ENCODE data around the gene RCOR1.
"Not testable (repeated sequence)": the region's sequence is repeated elsewhere in the genome, so short reads cannot be mapped to it uniquely, and the experiment has no call there.

The RCOR1 gene

GRCh38 chr14:102616318-102616717 lies 23.9 kb downstream of the RCOR1 start:
- no peak for DNase-seq (ENCODE audit: low read depth, low spot score)
- no peak overlapping the region for H3K4me3 ChIP-seq (ENCODE audit: low read depth, low read length)
- ChIA-PET CTCF (interaction anchor here (1.0 to 3.9 kb wide), 4 partner anchors 10 to 92 kb away, joined by 3 to 30 read pairs (median 5); no protein-coding TSS in a partner anchor), POLR2A (no interaction called here)
- TF ChIP-seq CTCF (IDR thresholded peaks at IDR 0.05; ENCODE audit: insufficient read depth, low read length, missing control alignments): no peak

GRCh38 chr14:102616799-102617198 lies 24.4 kb downstream of the RCOR1 start:
- POLR2A ChIA-PET: no interaction called here
- CTCF ChIA-PET: interaction anchor here (2.5 to 3.9 kb wide), 2 partner anchors 22 to 93 kb away, joined by 7 to 30 read pairs; no protein-coding TSS in a partner anchor
- no peak for TF ChIP-seq CTCF (IDR thresholded peaks at IDR 0.05; ENCODE audit: insufficient read depth, low read length, missing control alignments)
- no peak overlapping the region for H3K4me3 ChIP-seq (ENCODE audit: low read depth, low read length)
- DNase-seq (ENCODE audit: low read depth, low spot score): no peak

GRCh38 chr14:102619012-102619411 lies 26.6 kb downstream of the RCOR1 start:
- CTCF ChIA-PET: interaction anchor here (1.3 kb wide), 1 partner anchor 25 kb away, joined by 6 read pairs; no protein-coding TSS in a partner anchor
- DNase-seq (ENCODE audit: low read depth, low spot score); POLR2A ChIA-PET; H3K4me3 ChIP-seq (ENCODE audit: low read depth, low read length): not testable (repeated sequence)

GRCh38 chr14:102620413-102620812 lies 28.0 kb downstream of the RCOR1 start:
- ChIA-PET POLR2A (no interaction called here), CTCF (interaction anchor here (0.6 kb wide), 1 partner anchor 87 kb away, joined by 3 read pairs; no protein-coding TSS in a partner anchor)
- no peak for TF ChIP-seq CTCF (IDR thresholded peaks at IDR 0.05; ENCODE audit: insufficient read depth, low read length, missing control alignments)
- DNase-seq (ENCODE audit: low read depth, low spot score): peak; percentile 12
- H3K4me3 ChIP-seq (ENCODE audit: low read depth, low read length): no peak overlapping the region

- CTCF ChIA-PET: no interaction called here
- TF ChIP-seq CTCF (IDR thresholded peaks at IDR 0.05; ENCODE audit: insufficient read depth, low read length, missing control alignments): no peak
- DNase-seq (ENCODE audit: low read depth, low spot score): no peak
- no peak overlapping the region for H3K4me3 ChIP-seq (ENCODE audit: low read depth, low read length)
- POLR2A ChIA-PET: no interaction called here
Measured at GRCh38 chr14:102622262-102622885, 29.9 kb downstream of the RCOR1 start.

GRCh38 chr14:102624666-102625065 lies 32.2 kb downstream of the RCOR1 start:
- no peak overlapping the region for H3K4me3 ChIP-seq (ENCODE audit: low read depth, low read length)
- no peak for DNase-seq (ENCODE audit: low read depth, low spot score)
- ChIA-PET POLR2A (no interaction called here), CTCF (interaction anchor here (1.0 to 2.2 kb wide), 3 partner anchors 14 to 98 kb away, joined by 3 to 9 read pairs (median 4); no protein-coding TSS in a partner anchor)
- TF ChIP-seq CTCF (IDR thresholded peaks at IDR 0.05; ENCODE audit: insufficient read depth, low read length, missing control alignments): no peak

All from AG04449 (cell line).